OCI-LY7 (cell line): Measurements from ENCODE around the gene PTPRJ.

ENCODE experiments used
- CTCF ChIP-seq: fragments of 200-600 bp; sonication (generic); conservative IDR thresholded peaks from 2 replicates; pipeline ENCODE4 v1.5.1; 2014; ENCODE audit warnings: mild to moderate bottlenecking, antibody characterized with exemption, low read length, moderate library complexity, mixed read lengths
- EZH2phosphoT487 ChIP-seq: fragments of 200-600 bp; sonication (generic); IDR thresholded peaks from 2 replicates; pipeline ENCODE4 v1.6.1; 2018; ENCODE audit warnings: low read depth, borderline replicate concordance, mild to moderate bottlenecking, mixed run types, antibody characterized with exemption, low read length, moderate library complexity, mixed read lengths

GRCh38 chr11:48005831-48006270 is 25.5 kb downstream of the PTPRJ start:
- no peak for TF ChIP-seq CTCF
- TF ChIP-seq EZH2phosphoT487 = no peak
